AG09309 (cell line): ENCODE results near the gene TXNRD1.

Source experiments
- DNase-seq: peaks from one replicate; pipeline ENCODE4 v3.0.0-alpha.2; 2010; ENCODE audit warnings: low read depth
- H3K4me3 ChIP-seq: 2 replicates; pipeline ENCODE4 v1.5.1; 2011; ENCODE audit warnings: mild to moderate bottlenecking, low read depth, low read length, moderate library complexity; ENCODE audit not compliant: control insufficient read depth
- CTCF ChIP-seq: IDR thresholded peaks from 2 replicates; pipeline ENCODE4 v1.5.1; 2011; ENCODE audit warnings: mild to moderate bottlenecking, low read depth, low read length, inconsistent platforms; ENCODE audit not compliant: insufficient read depth, control insufficient read depth; ENCODE audit errors: missing control alignments

TXNRD1 gene

GRCh38 chr12:104182144-104182543, 33.4 kb upstream of the TXNRD1 start:
- H3K4me3 ChIP-seq, result no peak overlapping the region
- TF ChIP-seq CTCF, result no peak
- peak; percentile 89 for DNase-seq

GRCh38 chr12:104182621-104183378, 32.8 kb upstream of the TXNRD1 start:
- no peak overlapping the region for H3K4me3 ChIP-seq
- no peak for DNase-seq
- no peak for TF ChIP-seq CTCF

GRCh38 chr12:104183443-104183842, 32.1 kb upstream of the TXNRD1 start:
- H3K4me3 ChIP-seq, result no peak overlapping the region
- TF ChIP-seq CTCF, result no peak
- DNase-seq, result no peak

GRCh38 chr12:104187446-104188155, 28.0 kb upstream of the TXNRD1 start:
- no peak for DNase-seq
- no peak for TF ChIP-seq CTCF
- no peak overlapping the region for H3K4me3 ChIP-seq

GRCh38 chr12:104188534-104188933, 27.0 kb upstream of the TXNRD1 start:
- DNase-seq, result no peak
- no peak for TF ChIP-seq CTCF
- no peak overlapping the region for H3K4me3 ChIP-seq

- H3K4me3 ChIP-seq, result no peak overlapping the region
- DNase-seq, result peak; percentile 21
- TF ChIP-seq CTCF, result no peak
Measured at GRCh38 chr12:104189915-104190555, 25.5 kb upstream of the TXNRD1 start.
